ENCODE results near the gene RPRD1B.

RPRD1B gene

GRCh38 chr20:38112930-38113294, 79.4 kb downstream of the RPRD1B start:
- TF ChIP-seq CTCF (IDR thresholded peaks at IDR 0.05; ENCODE audit: low read depth, low read length) = no peak

GRCh38 chr20:38113401-38114325, 80.1 kb downstream of the RPRD1B start:
- no peak for TF ChIP-seq CTCF (IDR thresholded peaks at IDR 0.05; ENCODE audit: low read depth, low read length)
- H3K4me3 ChIP-seq (ENCODE audit: low read depth, low read length) = no peak overlapping the region

More at GRCh38 chr20:38112930-38113294, 79.4 kb downstream of the RPRD1B start:
- H3K4me3 ChIP-seq (ENCODE audit: low read depth, low read length) = no peak overlapping the region

- H3K4me3 ChIP-seq (ENCODE audit: low read depth, low read length) = no peak overlapping the region
- no peak for TF ChIP-seq CTCF (IDR thresholded peaks at IDR 0.05; ENCODE audit: low read depth, low read length)
These were observed 80.8 kb downstream of the RPRD1B start for GRCh38 chr20:38114353-38114791.

- no peak for TF ChIP-seq CTCF (IDR thresholded peaks at IDR 0.05; ENCODE audit: low read depth, low read length)
- H3K4me3 ChIP-seq (ENCODE audit: low read depth, low read length) = no peak overlapping the region
These were observed 81.7 kb downstream of the RPRD1B start for GRCh38 chr20:38115205-38115604.

- no peak for TF ChIP-seq CTCF (IDR thresholded peaks at IDR 0.05; ENCODE audit: low read depth, low read length)
- H3K4me3 ChIP-seq (ENCODE audit: low read depth, low read length) = no peak overlapping the region
These were observed 82.3 kb downstream of the RPRD1B start for GRCh38 chr20:38115896-38116295.

- TF ChIP-seq CTCF (IDR thresholded peaks at IDR 0.05; ENCODE audit: low read depth, low read length) = no peak
- no peak overlapping the region for H3K4me3 ChIP-seq (ENCODE audit: low read depth, low read length)
These were observed 83.0 kb downstream of the RPRD1B start for GRCh38 chr20:38116409-38117165.

- H3K4me3 ChIP-seq (ENCODE audit: low read depth, low read length) = no peak overlapping the region
- TF ChIP-seq CTCF (IDR thresholded peaks at IDR 0.05; ENCODE audit: low read depth, low read length) = no peak
These were observed 83.7 kb downstream of the RPRD1B start for GRCh38 chr20:38117205-38117604.
